Common myeloid progenitor, CD34-positive (primary cell): ENCODE data around the gene DNAH11.
A peak's percentile ranks its signal among the peaks of the same experiment; 100 is the strongest.
"Not testable (repeated sequence)": the region's sequence is repeated elsewhere in the genome, so short reads cannot be mapped to it uniquely, and the experiment has no call there.

Source experiments
- CTCF ChIA-PET: fragments of 350-600 bp; sonication (Branson Sonifier 250); formaldehyde crosslinking; loops from one replicate; lab custom pipeline; 2021; ENCODE audit warnings: antibody characterized with exemption; lab: Charles Lee
- POLR2A ChIA-PET: fragments of 350-600 bp; sonication (Branson Sonifier 250); formaldehyde crosslinking; loops from one replicate; lab custom pipeline; 2021; ENCODE audit warnings: antibody characterized with exemption; lab: Charles Lee
- DNase-seq, 3 donors: peaks; one replicate each; pipeline versions ENCODE4 v3.0.0 to v3.0.0-alpha.2; 2013
- H3K27ac ChIP-seq, 2 experiments: 1 replicate in 1 of 2; 2 replicates in 1 of 2; pipeline ENCODE4 v1.7.0; 2013; ENCODE audit warnings: inconsistent platforms in 2 of 2, low read length in 2 of 2, mild to moderate bottlenecking in 2 of 2, low read depth in 1 of 2, moderate library complexity in 1 of 2; ENCODE audit not compliant: severe bottlenecking in 2 of 2, insufficient read depth in 1 of 2, poor library complexity in 1 of 2
- H3K27me3 ChIP-seq, 5 experiments: replicated peaks in 2 of 5; 1 replicate in 3 of 5; 2 replicates in 2 of 5; pipeline versions ENCODE4 v1.6.1 to v1.7.0; 2013; ENCODE audit warnings: low read length in 4 of 5, mild to moderate bottlenecking in 2 of 5, moderate library complexity in 2 of 5, inconsistent platforms in 1 of 5; ENCODE audit not compliant: insufficient read depth in 5 of 5, control insufficient read depth in 4 of 5
- H3K36me3 ChIP-seq, 4 experiments: 1 replicate in 2 of 4; 2 replicates in 2 of 4; pipeline versions ENCODE4 v1.6.1 to v1.7.0; 2013; ENCODE audit warnings: low read length in 3 of 4, control low read depth in 1 of 4, mild to moderate bottlenecking in 1 of 4; ENCODE audit not compliant: control insufficient read depth in 4 of 4, insufficient read depth in 4 of 4
- H3K4me1 ChIP-seq, 4 experiments: 1 replicate in 3 of 4; 2 replicates in 1 of 4; pipeline versions ENCODE4 v1.6.1 to v1.7.1; 2013; ENCODE audit warnings: low read length in 3 of 4, mild to moderate bottlenecking in 3 of 4, control low read depth in 1 of 4, inconsistent platforms in 1 of 4, moderate library complexity in 1 of 4; ENCODE audit not compliant: control insufficient read depth in 4 of 4, insufficient read depth in 4 of 4; ENCODE audit errors: control extremely low read depth in 1 of 4
- H3K4me3 ChIP-seq, 7 experiments: 1 replicate in 4 of 7; 2 replicates in 3 of 7; pipeline versions ENCODE4 v1.5.1 to v1.7.0; 2013; ENCODE audit warnings: mild to moderate bottlenecking in 7 of 7, low read length in 6 of 7, moderate library complexity in 6 of 7, inconsistent platforms in 2 of 7, low read depth in 2 of 7, control low read depth in 1 of 7; ENCODE audit not compliant: insufficient read depth in 4 of 7, control insufficient read depth in 1 of 7; ENCODE audit errors: extremely low read depth in 1 of 7
- H3K9me3 ChIP-seq, 5 experiments: 1 replicate in 4 of 5; 2 replicates in 1 of 5; pipeline versions ENCODE4 v1.6.1 to v1.7.1; 2013; ENCODE audit warnings: low read length in 4 of 5, mild to moderate bottlenecking in 2 of 5, inconsistent platforms in 1 of 5, low read depth in 1 of 5, moderate library complexity in 1 of 5; ENCODE audit not compliant: control insufficient read depth in 4 of 5, insufficient read depth in 2 of 5; ENCODE audit errors: control extremely low read depth in 1 of 5
- WGBS: methylation state at CpG from one replicate; pipeline ENCODE4 v1.1.5; 2013; ENCODE audit not compliant: insufficient coverage; 5-methylcytosine and 5-hydroxymethylcytosine counted together

DNAH11 gene

DNA sequence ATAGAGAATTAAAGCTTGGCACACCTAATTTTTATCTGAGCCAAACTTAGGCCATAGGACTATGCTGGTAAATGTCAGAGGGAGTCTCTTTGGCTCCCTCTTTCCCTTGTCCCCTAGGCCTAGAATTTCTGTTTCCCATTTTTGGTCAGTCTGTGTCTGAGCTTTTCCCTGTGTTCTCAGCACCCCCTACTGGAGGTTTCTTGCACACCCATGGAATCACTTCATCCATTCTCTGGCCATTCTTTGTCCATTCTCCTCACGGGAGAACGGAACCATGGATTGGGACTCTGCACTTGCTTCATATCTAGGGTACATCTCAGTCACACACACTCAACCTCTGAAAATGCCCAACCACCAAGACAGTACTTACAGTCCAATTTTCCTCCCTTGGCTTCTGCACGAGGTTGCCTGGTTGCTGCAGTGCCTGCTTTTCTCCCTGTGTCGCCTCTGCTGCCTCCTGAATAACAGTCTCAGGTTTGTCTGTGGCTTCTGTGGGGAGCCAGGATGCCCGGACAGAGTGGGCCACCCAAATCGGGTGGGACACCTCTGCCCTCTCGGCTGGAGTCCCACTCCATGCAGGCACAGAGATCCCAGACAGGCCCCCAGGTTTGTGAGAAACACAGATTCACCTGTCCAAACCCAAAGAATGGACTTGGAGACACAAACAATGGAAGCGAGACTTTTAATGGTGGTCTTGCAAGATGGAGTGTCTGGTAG lies 35.1 kb upstream of the DNAH11 start:
- Histone ChIP-seq H3K9me3 (peaks cover 0 to 6% (median 3%) of the 10 kb centered on the region in 5 experiments), H3K4me1 (no peaks in the 10 kb centered on the region), H3K27ac (no peak overlapping the region), H3K27me3 (no peaks in the 10 kb centered on the region), H3K36me3 (peaks cover 4 to 28% (median 10%) of the 10 kb centered on the region in 4 experiments), H3K4me3 (no peak overlapping the region)
- DNase-seq, result peak; percentile 17 to 34 (median 31)
- ChIA-PET POLR2A (no interaction called here), CTCF (interaction anchor here (1.0 to 3.9 kb wide), 4 partner anchors 13 to 254 kb away, joined by 3 to 17 read pairs (median 5); no protein-coding TSS in a partner anchor)
- WGBS, result 98% methylated on average over 6 of the region's 8 CpGs

GRCh38 chr7:21508538-21508937 lies 34.3 kb upstream of the DNAH11 start:
- H3K27me3 ChIP-seq, result no peaks in the 10 kb centered on the region
- no peak for DNase-seq
- CTCF ChIA-PET, result interaction anchor here (0.6 to 3.9 kb wide), 2 partner anchors 252 to 1545 kb away, joined by 3 to 17 read pairs; no protein-coding TSS in a partner anchor
- no peak overlapping the region for H3K4me3 ChIP-seq
- POLR2A ChIA-PET, result no interaction called here
- no peak overlapping the region for H3K27ac ChIP-seq
- peaks cover 0 to 6% (median 3%) of the 10 kb centered on the region in 5 experiments for H3K9me3 ChIP-seq
- WGBS, result no CpG with 5 or more reads among the region's 3 CpGs
- no peaks in the 10 kb centered on the region for H3K4me1 ChIP-seq
- H3K36me3 ChIP-seq, result peaks cover 4 to 27% (median 10%) of the 10 kb centered on the region in 4 experiments

- Histone ChIP-seq H3K27ac (no peak overlapping the region), H3K4me3 (no peak overlapping the region), H3K36me3 (peaks cover 4 to 13% (median 7%) of the 10 kb centered on the region in 4 experiments), H3K27me3 (no peaks in the 10 kb centered on the region), H3K9me3 (no peaks in the 10 kb centered on the region), H3K4me1 (no peaks in the 10 kb centered on the region)
- ChIA-PET POLR2A (no interaction called here), CTCF (interaction anchor here (1.4 kb wide), 1 partner anchor 261 kb away, joined by 4 read pairs; no protein-coding TSS in a partner anchor)
- DNase-seq, result no peak
These were observed 28.8 kb upstream of the DNAH11 start for GRCh38 chr7:21514062-21514461.

DNA sequence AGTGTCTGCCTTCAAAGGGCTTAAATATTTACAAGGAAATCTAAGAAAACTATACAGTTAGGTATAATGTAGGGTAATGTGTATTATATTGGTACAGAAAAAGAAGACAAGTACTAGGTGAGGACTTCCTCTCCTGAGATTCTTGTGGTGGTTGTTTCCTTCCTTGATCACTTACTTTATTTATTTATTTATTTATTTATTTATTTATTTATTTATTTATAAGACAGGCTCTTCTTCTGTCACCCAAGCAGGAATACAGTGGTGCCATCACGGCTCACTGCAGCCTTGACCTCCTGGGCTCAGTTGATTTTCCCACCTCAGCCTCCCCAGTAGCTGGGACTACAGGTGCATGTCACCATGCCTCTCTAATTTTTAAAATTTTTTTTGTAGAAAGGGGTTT lies 18.2 kb upstream of the DNAH11 start:
- no peaks in the 10 kb centered on the region for H3K27me3 ChIP-seq
- no peaks in the 10 kb centered on the region for H3K4me1 ChIP-seq
- H3K27ac ChIP-seq, result no peak overlapping the region
- 83% methylated on average over 1 of the region's 1 CpG for WGBS
- no peak for DNase-seq
- peaks cover 0 to 5% (median 4%) of the 10 kb centered on the region in 5 experiments for H3K9me3 ChIP-seq
- CTCF ChIA-PET, result no interaction called here
- POLR2A ChIA-PET, result no interaction called here
- H3K4me3 ChIP-seq, result no peak overlapping the region
- no peaks in the 10 kb centered on the region for H3K36me3 ChIP-seq

GRCh38 chr7:21526007-21526406 lies 16.8 kb upstream of the DNAH11 start:
- no peaks in the 10 kb centered on the region for H3K36me3 ChIP-seq
- no peak overlapping the region for H3K27ac ChIP-seq
- CTCF ChIA-PET, result interaction anchor here (1.4 to 1.6 kb wide), 2 partner anchors 9 to 272 kb away, joined by 3 read pairs; no protein-coding TSS in a partner anchor
- no peaks in the 10 kb centered on the region for H3K4me1 ChIP-seq
- POLR2A ChIA-PET, result no interaction called here
- H3K4me3 ChIP-seq, result no peak overlapping the region
- H3K9me3 ChIP-seq, result peaks cover 0 to 5% (median 4%) of the 10 kb centered on the region in 5 experiments
- no peaks in the 10 kb centered on the region for H3K27me3 ChIP-seq
- peak in 2 of 3 donors; percentile 23 to 25 for DNase-seq

- H3K27me3 ChIP-seq, result no peaks in the 10 kb centered on the region
- H3K4me3 ChIP-seq, result no peak overlapping the region
- peaks cover 0 to 5% (median 4%) of the 10 kb centered on the region in 5 experiments for H3K9me3 ChIP-seq
- 97% methylated on average over 3 of the region's 3 CpGs for WGBS
- POLR2A ChIA-PET, result no interaction called here
- no peak for DNase-seq
- CTCF ChIA-PET, result interaction anchor here (1.1 to 2.1 kb wide), 4 partner anchors 8 to 273 kb away, joined by 3 to 5 read pairs (median 4); no protein-coding TSS in a partner anchor
- no peaks in the 10 kb centered on the region for H3K4me1 ChIP-seq
- H3K27ac ChIP-seq, result no peak overlapping the region
- no peaks in the 10 kb centered on the region for H3K36me3 ChIP-seq
These were observed 16.4 kb upstream of the DNAH11 start for GRCh38 chr7:21526448-21526847.

GRCh38 chr7:21532485-21532884 lies 10.4 kb upstream of the DNAH11 start:
- H3K4me3 ChIP-seq, H3K36me3 ChIP-seq, CTCF ChIA-PET, H3K4me1 ChIP-seq, POLR2A ChIA-PET, H3K9me3 ChIP-seq, H3K27ac ChIP-seq, H3K27me3 ChIP-seq: not testable (repeated sequence)
- WGBS, result no CpG with 5 or more reads among the region's 1 CpG
- peak; percentile 9 to 58 (median 35) for DNase-seq
